Daoy (cell line): Measurements from ENCODE around the gene AKR1D1. TPM values are rescaled to one million over a fixed set of nuclear protein-coding genes. Genes with fewer than 3 reads are reported as not detected.

ENCODE experiments used
- DNase-seq: peaks from one replicate; pipeline ENCODE4 v3.0.0-alpha.2; 2015; ENCODE audit warnings: low read depth
- total RNA-seq: library from RNA; depleted of rRNA; stranded (reverse); fragments of >200 nt; shearing (Covaris generic); gene quantifications from 2 replicates; pipeline ENCODE4 v1.2.3, GENCODE V29; 2014; rRNA removed

The AKR1D1 gene
- total RNA-seq, 1 experiment from 2014 or later = not detected

DNA sequence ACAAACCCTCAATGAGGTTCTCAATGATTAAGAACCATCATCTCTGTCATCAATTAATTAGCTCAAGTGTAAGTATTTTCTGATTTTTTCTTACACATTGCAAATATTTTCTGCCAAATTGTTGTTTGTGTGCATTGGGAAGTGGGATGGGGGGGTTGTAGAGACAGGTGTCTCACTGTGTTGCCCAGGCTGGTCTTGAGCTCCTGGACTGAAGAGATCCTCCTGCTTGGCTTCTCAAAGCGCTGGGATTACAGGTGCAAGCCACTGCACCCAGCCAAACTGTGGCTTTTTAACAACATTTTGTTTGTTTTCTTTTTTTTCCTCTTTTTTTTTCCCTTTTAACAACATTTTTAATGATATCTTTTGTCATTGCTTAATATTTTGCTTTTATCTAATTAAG is 87.5 kb downstream of the AKR1D1 start:
- no peak for DNase-seq

DNA sequence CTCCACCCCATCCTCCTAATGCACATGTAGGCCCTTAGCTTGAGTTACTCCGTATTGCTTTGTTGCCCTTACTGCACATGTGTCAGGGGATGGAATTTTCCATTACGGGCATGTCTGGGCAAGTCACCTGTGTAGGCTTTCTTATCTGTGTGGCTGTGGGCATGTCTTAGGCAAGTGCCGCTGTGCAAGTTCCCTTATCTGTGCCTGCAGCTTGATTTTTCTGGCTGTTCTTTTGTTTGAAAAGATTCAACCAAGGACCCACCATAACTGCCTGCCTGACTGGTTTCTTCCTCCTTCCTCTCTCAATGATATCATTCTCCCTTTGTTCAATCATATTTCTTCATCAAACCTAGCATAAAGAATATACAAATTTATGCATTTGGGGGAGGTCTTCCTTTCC is 88.5 kb downstream of the AKR1D1 start:
- DNase-seq = no peak

DNA sequence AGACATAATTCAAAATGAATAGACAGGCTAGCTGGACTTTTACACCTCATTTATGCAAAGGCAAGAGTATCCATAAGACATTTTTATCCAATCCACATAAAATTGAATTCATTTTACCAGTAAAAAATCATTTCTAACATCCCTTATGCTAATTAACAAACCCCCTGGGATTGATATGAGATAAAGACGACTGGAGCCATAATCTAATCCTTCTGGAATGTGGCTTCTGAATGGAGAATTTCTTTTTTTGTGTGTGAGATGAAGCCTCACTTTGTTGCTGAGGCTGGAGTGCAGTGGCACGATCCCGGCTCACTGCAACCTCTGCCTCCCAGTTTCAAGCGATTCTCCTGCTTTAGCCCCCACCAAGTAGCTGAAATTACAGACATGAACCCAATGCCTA is 90.4 kb downstream of the AKR1D1 start:
- no peak for DNase-seq

DNA sequence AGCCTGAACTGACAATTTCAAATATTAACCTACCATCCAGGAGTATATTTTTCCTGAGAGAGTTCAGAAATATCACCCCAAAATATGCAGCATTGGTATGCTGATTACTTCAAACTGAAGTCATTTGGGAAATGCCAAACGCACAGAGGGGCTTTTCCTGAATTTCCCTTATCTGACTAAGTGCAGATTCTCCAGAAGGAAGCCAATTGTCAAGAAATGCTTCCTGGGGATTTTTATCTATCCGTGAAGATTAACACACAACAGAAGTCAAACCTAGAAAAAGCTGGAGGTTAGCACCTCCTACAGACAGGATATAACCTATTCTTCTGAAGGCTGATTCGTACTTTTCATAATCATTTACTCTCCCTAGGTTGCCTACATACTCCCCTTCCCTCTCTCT is 91.0 kb downstream of the AKR1D1 start:
- DNase-seq = no peak

DNA sequence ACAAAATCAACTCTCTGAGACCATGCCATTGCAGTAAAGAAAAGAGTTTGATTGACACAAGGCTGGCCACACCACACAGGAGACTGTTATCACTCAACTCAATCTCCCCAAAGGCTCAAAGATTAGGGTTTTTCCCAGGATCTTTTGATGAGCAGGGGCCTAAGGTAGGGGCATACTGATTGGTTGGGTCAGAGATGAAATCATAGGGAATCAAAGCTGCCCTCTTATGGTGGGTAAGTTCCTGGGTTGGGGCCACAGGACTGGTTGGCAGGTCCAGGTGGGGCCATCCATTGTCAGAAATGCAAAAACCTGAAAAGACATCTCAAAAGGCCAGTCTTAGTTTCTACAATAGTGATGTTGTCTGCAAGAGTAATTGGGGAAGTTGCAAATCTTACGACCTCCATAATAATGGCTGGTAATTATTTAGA is 91.6 kb downstream of the AKR1D1 start:
- DNase-seq = no peak

Other genes with a start within 250 kb of the AKR1D1 start
- gene DGKI, start 229.5 kb upstream of the AKR1D1 start, total RNA-seq = 26.1 and 29.9 TPM in 2 replicates
- gene CREB3L2, start 74.4 kb upstream of the AKR1D1 start, total RNA-seq = 9.0 and 9.1 TPM in 2 replicates